HG02885 (cell line): ENCODE results near the gene ZBTB12.
"Not testable (repeated sequence)": the region's sequence is repeated elsewhere in the genome, so short reads cannot be mapped to it uniquely, and the experiment has no call there.

ENCODE experiments used
- ATAC-seq: cut with Tn5 transposase; IDR thresholded peaks from one replicate; pipeline ENCODE4 v1.9.1; 2021; ENCODE audit warnings: mild to moderate bottlenecking; ENCODE audit not compliant: unreplicated experiment, poor library complexity

Gene ZBTB12

DNA sequence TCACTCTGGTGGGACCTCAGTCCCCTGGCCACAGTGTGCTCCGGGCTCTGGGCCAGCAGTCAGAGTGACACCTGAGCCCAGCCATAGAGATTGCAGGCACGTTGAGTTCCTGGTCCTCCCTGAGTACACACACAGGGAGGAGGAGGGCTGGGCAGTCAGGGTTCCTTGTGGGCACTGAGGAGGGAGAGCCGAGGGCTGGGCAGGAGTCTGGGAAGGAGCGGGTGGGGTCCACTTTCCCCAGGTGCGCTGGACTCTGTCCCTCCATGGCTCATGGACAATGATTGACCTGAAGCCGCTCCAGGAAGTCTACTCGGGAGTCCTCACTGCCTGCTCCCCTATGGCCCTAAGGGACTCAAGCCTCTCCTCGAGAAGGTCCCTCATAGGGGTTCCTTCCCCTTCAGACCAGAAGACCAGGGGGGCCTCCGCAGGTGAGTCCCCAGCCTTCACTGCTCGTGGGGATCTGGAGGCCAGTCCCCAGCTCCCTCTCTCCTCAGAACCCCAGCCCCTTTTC is 24.2 kb downstream of the ZBTB12 start:
- no peak for ATAC-seq

DNA sequence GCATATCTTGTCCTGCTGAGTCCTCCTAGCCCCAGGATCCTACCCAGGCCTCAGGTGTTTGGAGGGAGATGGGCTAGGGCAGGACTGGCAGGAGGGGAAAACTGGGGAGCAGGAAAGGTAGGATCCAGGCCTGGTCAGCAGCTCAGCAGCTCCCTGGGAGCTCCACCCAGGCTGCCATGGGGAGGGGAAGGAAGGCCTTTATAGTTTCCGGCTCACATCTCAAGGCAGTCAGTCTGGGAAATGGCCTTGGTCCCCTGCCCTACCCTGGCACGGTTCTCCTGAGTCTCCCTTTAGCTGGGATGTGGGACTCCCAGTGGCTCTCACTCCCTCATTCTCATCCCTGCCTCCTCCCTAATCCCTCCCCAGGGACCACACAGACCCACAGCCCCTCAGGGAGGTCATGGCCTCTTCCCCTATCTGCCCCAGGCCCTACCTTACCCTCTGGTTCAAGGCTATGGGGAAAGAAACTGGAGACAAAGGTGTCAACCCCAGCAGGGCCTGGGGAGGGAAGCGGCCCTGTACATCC is 24.7 kb downstream of the ZBTB12 start:
- no peak for ATAC-seq

DNA sequence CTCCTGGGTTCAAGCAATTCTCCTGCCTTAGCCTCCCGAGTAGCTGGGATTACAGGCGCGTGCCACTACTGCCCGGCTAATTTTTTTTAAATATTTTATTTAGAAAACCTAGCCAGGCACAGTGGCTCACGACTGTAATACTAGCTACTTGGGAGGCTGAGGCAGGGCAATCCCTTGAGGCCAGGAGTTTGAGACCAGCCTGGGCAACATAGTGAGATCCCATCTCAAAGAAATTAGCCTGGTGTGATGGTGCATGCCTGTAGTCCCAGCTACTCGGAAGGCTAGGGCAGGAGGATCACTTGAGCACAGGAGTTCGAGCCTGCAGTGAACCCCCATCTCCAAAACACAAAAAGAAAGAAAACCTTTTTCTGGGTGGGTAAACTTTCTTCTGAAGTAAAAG is 25.5 kb downstream of the ZBTB12 start:
- ATAC-seq, result no peak

DNA sequence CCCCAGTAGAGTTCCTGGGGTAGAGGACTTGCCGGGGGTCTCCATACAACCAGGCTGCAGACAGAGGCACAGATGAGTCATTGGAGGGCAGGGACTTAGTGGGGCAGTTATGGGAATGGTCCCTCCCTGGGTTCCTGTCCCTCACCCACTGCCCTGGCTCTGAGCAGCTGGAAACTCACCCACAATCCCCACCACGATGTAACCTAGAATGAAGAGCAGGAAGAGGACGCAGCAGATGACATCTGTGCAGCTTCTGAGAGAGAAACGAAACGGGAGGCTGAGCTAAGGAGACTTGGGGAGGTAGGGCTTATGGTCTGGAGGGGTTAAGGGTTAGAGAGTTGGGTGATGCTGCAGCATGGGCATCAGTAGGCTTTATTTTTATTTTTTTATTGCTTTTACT is 26.0 kb downstream of the ZBTB12 start:
- no peak for ATAC-seq

DNA sequence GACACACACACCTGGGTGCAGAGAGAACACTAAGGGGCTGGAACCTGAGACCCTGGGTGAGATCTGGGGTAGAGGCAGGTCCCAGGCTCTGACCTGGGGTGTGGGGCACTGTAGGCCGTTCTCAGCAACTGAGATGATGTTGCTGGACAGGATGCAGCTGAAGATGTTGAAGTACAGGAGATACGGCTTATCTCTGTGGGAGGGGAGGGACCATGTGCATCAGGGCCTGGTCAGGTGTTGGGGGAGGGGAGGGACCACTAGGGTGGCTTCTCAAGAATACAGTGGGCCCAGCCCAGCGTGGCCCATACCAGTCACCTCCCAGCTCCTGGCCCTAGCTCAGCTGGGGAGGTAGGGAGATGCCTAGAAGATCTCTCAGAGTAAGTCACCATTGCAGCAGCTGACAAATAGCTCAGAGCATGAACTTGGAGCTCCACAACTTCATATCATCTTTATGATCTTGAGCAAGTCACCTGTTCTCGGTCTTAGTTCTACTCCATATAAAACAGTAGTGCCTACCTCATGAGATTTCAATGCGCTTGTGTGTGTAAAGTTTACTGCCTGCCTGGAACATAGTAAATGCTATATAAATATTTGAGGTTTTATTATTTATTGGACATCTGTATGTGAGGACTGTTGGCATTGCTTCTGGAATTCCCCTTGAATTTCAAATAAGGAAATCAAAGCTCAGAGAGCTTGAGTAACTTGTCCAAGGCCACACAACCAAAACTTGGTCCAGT is 26.9 kb downstream of the ZBTB12 start:
- ATAC-seq, result no peak

DNA sequence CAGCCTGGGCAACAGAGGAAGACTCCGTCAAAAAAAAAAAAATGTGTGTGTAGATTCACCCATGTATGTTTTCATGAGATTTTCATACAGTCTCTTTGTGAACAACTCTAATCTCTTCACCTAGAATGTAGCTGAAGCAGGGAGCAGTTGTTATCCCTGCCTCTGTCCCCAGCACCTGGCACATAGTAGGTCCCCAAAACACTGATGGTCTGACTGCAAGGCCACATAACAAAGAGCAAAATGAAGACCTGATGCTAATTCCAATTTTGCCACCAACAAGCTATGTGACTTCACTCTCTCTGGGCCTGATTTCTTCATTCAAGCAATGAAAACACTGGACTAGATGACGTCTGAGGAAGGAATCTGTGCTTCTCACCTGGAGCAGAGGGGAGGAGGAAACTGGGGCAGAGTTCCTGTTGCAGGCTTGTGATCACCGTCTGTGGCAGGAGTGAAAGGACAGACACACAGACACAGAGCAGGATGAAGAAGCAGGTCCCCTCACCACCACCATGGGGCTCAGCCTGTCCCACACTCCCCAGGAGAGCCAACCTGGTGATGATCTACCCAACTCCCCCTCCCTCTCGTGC is 27.7 kb downstream of the ZBTB12 start:
- ATAC-seq, result no peak

DNA sequence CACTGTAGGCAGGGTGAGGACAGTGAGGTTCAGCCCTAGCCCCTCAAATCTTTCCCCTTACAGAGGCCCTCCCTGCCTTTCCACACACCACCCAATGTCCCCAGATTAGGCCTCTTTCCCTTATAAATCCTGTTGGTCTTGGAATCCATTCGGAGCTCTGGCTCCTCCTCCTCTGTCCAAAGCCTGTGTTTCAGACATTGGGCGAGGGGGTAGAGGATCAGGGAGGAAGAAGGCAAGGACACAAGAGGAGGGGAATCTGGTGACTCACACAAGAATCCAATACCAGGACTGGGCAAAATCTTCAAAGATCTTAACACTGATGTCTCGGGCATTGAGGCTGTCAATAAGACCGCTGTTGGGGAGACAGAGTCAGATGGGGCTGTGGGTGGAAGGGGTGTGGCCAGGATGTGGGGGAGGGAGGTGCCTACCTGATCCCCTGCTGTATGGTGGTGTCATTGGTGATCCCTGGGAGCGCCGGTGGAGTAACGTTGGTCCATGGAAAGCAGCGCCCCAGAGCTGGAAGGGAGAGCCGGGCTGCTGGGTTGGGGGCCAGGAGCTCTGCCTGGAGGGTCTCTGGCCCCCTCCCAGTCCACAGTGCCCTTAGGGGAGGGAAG is 30.7 kb downstream of the ZBTB12 start:
- no peak for ATAC-seq

DNA sequence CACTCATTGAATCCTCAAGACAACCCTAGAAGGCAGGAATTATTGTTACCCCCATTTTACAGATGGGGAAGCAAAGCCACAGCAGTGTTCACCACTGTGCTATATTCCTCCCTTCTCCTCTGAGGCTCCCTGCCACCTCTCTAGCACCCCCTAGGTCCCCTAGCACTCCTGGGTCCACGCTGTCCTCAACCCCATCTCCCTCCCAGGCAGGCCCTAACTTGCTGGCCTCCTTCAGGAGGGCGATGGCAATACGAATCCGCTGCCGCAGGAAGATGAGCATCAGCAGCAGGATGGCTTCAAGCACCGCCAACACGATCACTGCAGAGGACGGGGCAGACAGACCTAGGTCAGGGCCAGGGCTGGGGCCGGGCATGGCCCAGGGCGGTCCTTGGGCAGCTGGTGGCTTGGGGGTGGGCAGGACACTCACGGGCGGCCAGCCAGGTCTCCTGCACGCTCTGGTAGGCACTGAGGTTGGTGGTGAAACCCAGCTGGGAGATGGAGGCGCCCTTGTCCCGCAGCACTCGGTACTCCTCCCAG is 31.4 kb downstream of the ZBTB12 start:
- ATAC-seq, result no peak

DNA sequence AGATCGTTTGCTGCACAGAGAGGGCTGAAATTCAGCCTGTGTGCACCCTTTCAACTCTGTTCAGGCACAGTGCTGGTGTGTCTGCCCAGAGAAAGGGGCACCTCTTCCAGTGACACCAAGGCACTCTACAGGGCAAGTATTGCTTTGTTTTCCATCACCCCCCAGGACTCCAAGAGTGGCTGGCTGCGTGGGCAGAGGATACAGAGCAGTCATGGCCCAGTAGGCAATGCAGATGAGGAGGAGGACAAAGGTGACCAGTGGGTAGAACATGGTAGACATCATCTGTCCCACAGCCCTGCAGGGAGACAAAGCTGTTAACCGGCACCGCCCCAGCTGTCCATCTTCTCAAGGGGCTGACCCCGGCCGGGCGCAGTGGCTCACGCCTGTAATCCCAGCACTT is 32.5 kb downstream of the ZBTB12 start:
- no peak for ATAC-seq

DNA sequence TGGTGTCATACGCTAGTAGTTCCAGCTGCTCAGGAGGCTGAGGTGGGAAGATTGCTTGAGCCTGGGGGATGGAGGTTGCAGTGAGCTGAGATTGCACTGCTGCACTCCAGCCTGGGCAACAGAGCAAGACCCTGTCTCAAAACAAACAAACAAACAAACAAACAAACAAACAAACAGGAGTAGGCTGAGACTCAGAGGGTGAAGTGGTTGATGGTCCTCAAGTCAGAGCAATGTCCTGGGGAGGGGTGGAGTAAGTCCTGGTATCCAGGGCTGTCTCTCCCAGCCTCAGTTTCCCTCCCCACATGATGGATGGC is 33.3 kb downstream of the ZBTB12 start:
- not testable (repeated sequence) for ATAC-seq

DNA sequence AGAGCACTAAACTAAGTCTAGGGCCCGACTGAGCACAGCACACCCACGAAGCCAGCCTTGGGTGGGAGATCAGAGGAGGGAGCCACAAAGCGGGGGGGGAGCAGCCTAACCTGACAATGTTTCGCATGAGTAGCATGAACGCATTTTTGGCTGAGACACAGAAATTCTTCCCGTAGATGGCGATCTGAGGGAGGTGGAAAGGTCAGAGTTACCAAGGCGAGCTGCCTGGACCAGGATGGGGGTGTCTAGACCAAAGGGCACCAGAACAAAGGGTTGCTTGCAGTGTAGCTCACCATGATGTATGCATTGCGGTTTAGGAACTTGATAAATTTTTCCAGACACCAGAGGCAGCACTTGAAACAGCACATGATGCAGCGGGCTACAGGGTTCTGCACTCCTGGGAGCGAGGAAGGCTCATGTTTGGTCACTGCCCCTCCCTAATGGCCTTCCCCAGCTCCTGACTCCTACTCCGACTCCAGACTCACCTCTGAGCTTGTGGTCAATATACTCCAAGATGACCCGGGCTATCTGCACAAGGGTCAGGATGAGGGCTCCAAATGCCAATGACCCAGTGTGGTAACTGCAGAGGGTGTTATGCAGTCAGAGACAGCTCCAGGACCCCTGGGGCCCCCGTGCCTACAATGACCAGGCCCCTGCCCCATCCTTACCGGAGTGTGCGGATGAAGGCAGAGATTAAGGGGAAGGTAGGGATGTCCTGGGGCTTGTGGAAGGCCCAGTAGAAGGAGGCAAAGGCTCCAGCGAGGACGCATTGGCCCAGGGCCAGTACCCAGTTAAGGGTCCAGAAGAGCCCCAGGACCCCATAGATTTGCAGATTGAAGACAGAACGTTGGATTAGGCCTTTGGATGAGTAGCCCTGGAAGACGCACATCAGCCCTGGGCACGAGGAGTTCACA is 36.4 kb downstream of the ZBTB12 start:
- ATAC-seq, result no peak

DNA sequence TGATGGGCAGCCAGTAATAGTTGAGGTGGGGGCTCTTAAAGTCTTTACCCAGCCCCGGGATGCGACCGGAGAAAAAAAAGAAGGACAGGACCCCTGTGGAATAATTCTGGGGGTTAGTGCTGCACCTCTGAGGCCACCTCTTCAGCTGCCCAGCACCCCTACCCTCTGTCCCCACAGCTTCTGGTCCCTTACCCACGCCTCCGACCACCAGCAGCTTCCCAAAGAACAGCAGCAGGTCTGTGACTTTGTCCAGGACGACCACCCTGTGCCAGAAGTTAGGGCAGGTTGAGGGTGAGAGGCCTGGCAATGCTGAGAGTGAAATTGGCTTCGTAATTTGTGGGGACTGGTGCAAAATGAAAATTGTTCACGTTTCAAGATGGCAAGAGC is 37.1 kb downstream of the ZBTB12 start:
- ATAC-seq, result no peak

DNA sequence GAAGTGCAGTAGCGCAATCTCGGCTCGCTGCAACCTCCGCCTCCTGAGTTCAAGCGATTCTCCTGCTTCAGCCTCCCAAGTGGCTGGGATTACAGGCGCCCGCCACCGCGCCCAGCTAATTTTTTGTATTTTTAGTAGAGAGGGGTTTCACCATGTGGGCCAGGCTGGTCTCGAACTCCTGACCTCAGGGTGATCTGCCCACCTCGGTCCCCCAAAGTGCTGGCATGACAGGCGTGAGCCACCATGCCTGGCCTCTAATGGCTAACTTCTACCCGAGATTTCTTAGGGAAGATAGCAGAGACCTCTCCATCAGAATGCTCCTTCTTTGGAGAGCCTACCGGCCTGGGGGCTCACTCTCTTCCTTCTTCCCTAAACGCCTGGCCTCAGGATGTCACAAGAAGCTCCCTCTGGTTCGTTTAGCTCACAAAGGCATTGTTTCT is 37.7 kb downstream of the ZBTB12 start:
- not testable (repeated sequence) for ATAC-seq

DNA sequence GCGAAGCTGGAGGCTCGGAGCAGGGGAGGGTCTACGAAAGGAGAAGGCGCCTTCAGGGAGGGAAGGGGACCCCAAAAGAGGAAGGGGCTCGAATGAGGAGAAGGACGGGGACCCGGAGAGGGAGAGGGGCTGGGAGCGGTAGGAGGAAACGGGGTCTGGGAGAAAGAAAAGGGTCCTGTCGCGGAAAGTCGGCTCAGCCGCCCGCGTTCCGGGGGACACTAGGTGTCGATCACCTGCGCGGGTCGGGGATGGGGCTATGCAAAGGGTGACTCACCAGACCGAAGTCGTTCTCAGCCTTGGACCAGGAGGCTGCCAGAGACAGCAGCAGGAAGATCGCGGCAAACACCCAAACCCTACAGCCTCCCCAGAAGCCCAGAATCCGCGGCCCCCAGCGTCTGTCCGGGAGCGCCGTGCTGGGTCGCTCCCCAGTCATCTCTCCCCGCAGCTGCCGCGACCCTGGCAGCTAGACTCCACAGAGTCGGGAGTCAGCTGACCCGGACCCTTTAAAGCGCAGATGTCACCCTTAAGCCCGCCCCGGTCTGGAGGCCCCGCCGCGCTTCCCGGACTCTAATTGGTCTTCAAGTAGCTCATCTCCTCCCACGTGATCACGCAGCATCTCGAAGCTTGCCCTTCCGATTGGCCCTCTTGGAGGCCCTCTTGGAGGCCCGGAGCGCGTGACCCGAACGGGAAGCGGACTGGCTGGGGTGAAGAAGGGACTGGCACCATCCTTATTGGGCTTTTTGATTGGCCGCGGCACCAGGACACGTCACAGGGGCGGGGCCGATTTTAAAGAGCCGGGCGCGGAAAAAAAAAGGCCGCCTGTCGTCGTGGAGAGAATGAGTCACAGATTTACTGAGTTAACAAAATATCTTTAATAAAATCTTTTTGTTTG is 39.3 kb downstream of the ZBTB12 start, which contains the start of gene NEU1:
TSS of gene NEU1 (minus strand) at position 478 of the 892 bp plus-strand sequence. CDS start at position 433, 45 bp downstream.
- ATAC-seq, result peak; percentile 92

DNA sequence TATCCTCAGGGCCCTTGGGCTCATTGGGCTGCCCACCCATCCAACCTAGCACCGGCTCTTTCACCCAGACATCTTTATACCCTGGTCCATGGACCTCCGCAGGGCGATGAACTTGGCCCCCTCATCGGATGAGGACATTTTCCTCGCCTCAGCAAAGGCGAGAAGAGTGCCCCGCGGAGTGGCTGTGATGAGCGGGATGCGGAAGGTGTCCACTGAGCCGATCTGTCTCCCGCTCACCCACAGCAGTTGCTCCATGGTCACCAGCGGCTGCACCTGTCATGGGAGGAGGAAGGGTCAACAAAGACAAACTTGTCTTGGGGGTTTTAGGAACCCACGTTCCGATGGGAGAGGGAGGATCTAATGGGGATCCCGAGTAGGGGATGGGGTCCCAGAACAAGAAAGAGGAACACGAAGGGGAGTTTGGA is 40.0 kb downstream of the ZBTB12 start:
- no peak for ATAC-seq

DNA sequence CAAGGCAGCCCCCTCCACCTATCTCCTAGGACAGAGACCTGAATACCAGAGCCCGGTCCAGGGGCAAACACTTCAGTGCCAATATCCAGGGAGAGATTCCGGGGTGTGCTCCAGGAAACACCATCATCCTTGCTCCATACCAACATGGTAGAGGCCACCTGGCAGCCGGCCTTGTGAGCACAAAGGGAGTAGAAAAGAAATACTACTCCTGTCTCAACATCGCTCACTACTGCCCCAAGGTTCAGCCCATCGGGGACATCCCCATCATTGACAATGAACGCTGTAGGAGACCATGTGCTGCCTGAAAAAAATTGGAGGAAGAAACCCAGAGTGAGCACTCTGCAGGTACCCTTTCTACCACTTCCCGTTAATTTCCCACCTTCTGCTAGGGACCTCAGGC is 40.7 kb downstream of the ZBTB12 start:
- no peak for ATAC-seq

DNA sequence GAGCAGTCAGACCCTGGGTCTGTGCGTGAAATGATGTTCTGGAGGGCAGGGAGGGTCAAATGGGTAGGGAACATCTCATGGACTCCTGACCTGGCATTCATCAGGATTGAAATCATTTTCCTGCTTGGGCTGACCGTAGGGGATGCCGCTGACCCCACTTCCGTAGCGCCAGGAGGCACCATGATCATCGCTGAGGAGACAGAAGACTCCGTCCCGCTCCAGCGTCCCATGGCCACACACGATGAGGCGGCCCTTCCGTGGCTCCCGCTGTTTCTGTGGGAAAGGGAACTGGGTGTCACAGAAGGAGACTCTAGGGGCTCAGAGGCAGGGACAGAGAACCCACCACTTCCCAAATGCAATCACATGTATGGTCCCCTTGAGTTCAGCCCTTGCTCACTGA is 41.5 kb downstream of the ZBTB12 start:
- no peak for ATAC-seq

DNA sequence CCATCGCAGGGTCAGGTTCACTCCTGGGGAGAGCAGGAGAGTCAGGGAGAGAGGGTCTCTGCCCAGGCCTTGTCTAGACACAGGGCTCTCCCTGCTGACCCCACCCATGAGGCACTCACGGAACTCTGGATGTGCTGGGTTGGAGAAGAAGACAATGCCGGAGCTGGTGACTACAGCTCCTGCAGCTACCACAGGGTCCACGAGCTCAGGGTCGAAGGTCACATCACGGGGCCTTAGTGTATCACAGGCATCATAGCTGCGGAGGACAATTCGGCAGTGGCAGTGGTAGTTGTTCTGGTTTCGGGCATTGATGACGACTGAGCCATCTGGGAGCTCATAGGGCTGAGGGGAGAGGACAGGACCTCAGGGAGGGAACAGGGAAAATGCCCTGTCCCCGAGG is 42.0 kb downstream of the ZBTB12 start:
- ATAC-seq, result no peak

DNA sequence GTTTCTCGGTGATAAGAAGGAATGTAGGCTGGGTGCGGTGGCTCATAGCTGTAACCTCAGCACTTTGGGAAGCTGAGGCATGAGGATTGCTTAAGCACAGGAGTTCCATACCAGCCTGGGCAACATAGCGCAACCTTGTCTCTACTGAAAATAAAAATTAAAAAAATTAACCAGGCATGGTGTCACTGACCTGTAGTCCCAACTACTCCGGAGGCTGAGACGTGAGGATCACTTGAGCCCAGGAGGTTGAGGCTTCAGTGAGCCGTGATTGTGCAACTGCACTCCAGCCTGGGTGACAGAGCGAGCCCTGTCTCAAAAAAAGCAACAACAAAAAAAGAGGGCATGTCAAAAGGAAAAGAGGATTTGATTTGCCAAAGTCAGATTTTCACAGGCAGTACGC is 43.2 kb downstream of the ZBTB12 start:
- no peak for ATAC-seq
